H9 (cell line): Measurements from ENCODE around the gene WASF3. TPM values are rescaled to one million over a fixed set of nuclear protein-coding genes. Genes with fewer than 3 reads are reported as not detected.

ENCODE experiments used
- DNase-seq: peaks from one replicate; pipeline ENCODE4 v3.0.0-alpha.2; 2017
- H2AFZ ChIP-seq: one replicate; pipeline ENCODE4 v1.6.1; 2013; ENCODE audit warnings: mild to moderate bottlenecking, low read length, control low read depth, moderate library complexity
- H2AK5ac ChIP-seq: 2 replicates; pipeline ENCODE4 v1.6.1; 2013; ENCODE audit warnings: low read length, control low read depth, mixed read lengths; ENCODE audit not compliant: insufficient read length
- H2BK120ac ChIP-seq: one replicate; pipeline ENCODE4 v1.6.1; 2013; ENCODE audit warnings: low read depth, mild to moderate bottlenecking, low read length, control low read depth, inconsistent platforms; ENCODE audit not compliant: poor library complexity, severe bottlenecking
- H2BK12ac ChIP-seq: 2 replicates; pipeline ENCODE4 v1.6.1; 2013; ENCODE audit warnings: low read length, control low read depth, mixed read lengths, low read depth; ENCODE audit not compliant: insufficient read length
- H2BK15ac ChIP-seq: 2 replicates; pipeline ENCODE4 v1.6.1; 2013; ENCODE audit warnings: low read depth, low read length, control low read depth
- H2BK20ac ChIP-seq: one replicate; pipeline ENCODE4 v1.6.1; 2013; ENCODE audit warnings: low read depth, mild to moderate bottlenecking, low read length, control low read depth, inconsistent platforms; ENCODE audit not compliant: poor library complexity, severe bottlenecking
- H2BK5ac ChIP-seq: 2 replicates; pipeline ENCODE4 v1.6.1; 2013; ENCODE audit warnings: low read length, control low read depth, mixed read lengths; ENCODE audit not compliant: insufficient read length
- H3K14ac ChIP-seq: 2 replicates; pipeline ENCODE4 v1.6.1; 2013; ENCODE audit warnings: low read length, control low read depth; ENCODE audit not compliant: insufficient read depth
- H3K18ac ChIP-seq: 2 replicates; pipeline ENCODE4 v1.6.1; 2013; ENCODE audit warnings: low read depth, mild to moderate bottlenecking, mixed read lengths, low read length, control low read depth; ENCODE audit not compliant: insufficient read length
- H3K23ac ChIP-seq: 2 replicates; pipeline ENCODE4 v1.6.1; 2013; ENCODE audit warnings: low read length, control low read depth, mixed read lengths, low read depth; ENCODE audit not compliant: insufficient read length
- H3K23me2 ChIP-seq: 2 replicates; pipeline ENCODE4 v1.6.1; 2013; ENCODE audit warnings: low read depth, mild to moderate bottlenecking, mixed read lengths, low read length, control low read depth; ENCODE audit not compliant: insufficient read length, poor library complexity, severe bottlenecking
- H3K27ac ChIP-seq: 2 replicates; pipeline ENCODE4 v1.5.1; 2013; ENCODE audit warnings: low read length, control low read depth, mixed read lengths, low read depth; ENCODE audit not compliant: insufficient read length
- H3K27me3 ChIP-seq: 2 replicates; pipeline ENCODE4 v1.6.1; 2013; ENCODE audit warnings: low read length, control low read depth, inconsistent platforms; ENCODE audit not compliant: insufficient read depth
- H3K4ac ChIP-seq: 2 replicates; pipeline ENCODE4 v1.6.1; 2013; ENCODE audit warnings: low read depth, mild to moderate bottlenecking, control low read depth, inconsistent platforms, low read length, moderate library complexity
- H3K4me1 ChIP-seq: 2 replicates; pipeline ENCODE4 v1.6.1; 2013; ENCODE audit warnings: low read length, control low read depth, inconsistent platforms; ENCODE audit not compliant: insufficient read depth
- H3K4me2 ChIP-seq: 2 replicates; pipeline ENCODE4 v1.6.1; 2013; ENCODE audit warnings: low read length, control low read depth, mixed read lengths; ENCODE audit not compliant: insufficient read length, insufficient read depth
- H3K56ac ChIP-seq: 2 replicates; pipeline ENCODE4 v1.6.1; 2013; ENCODE audit warnings: low read depth, mild to moderate bottlenecking, mixed read lengths, low read length, control low read depth; ENCODE audit not compliant: insufficient read length
- H3K79me1 ChIP-seq: 2 replicates; pipeline ENCODE4 v1.6.1; 2013; ENCODE audit warnings: low read depth, mild to moderate bottlenecking, moderate library complexity, low read length, control low read depth, inconsistent platforms; ENCODE audit not compliant: insufficient read depth, poor library complexity, severe bottlenecking
- H3K79me2 ChIP-seq: 2 replicates; pipeline ENCODE4 v1.6.1; 2013; ENCODE audit warnings: low read length, control low read depth, inconsistent platforms; ENCODE audit not compliant: insufficient read depth
- H3K9ac ChIP-seq: 2 replicates; pipeline ENCODE4 v1.6.1; 2013; ENCODE audit warnings: low read length, control low read depth, mixed read lengths; ENCODE audit not compliant: insufficient read length; ENCODE audit errors: extremely low read depth
- H3K9me3 ChIP-seq: one replicate; pipeline ENCODE4 v1.6.1; 2013; ENCODE audit warnings: low read depth, low read length, inconsistent platforms; ENCODE audit not compliant: control insufficient read depth
- H3T11ph ChIP-seq: one replicate; pipeline ENCODE4 v1.6.1; 2013; ENCODE audit warnings: mild to moderate bottlenecking, low read length, control low read depth, inconsistent platforms
- H4K20me1 ChIP-seq: one replicate; pipeline ENCODE4 v1.6.1; 2013; ENCODE audit not compliant: control insufficient read depth, insufficient read length, insufficient read depth
- H4K5ac ChIP-seq: 2 replicates; pipeline ENCODE4 v1.6.1; 2013; ENCODE audit warnings: low read depth, mild to moderate bottlenecking, mixed read lengths, low read length, control low read depth; ENCODE audit not compliant: insufficient read length
- H4K8ac ChIP-seq: replicated peaks from 2 replicates; pipeline ENCODE4 v1.6.1; 2013; ENCODE audit warnings: low read length, control low read depth, mixed read lengths, low read depth; ENCODE audit not compliant: insufficient read length
- H4K91ac ChIP-seq: 2 replicates; pipeline ENCODE4 v1.6.1; 2013; ENCODE audit warnings: low read depth, mild to moderate bottlenecking, moderate library complexity, mixed read lengths, low read length, control low read depth; ENCODE audit not compliant: insufficient read length
- H3K27ac Mint-ChIP-seq, 3 experiments: 2 replicates in 2 of 3; 3 replicates in 1 of 3; pipeline ENCODE4 v1.8.0; 2020 to 2021; ENCODE audit warnings: mixed read lengths in 3 of 3, mild to moderate bottlenecking in 1 of 3, moderate library complexity in 1 of 3
- H3K27me3 Mint-ChIP-seq: 2 replicates; pipeline ENCODE4 v1.8.0; 2021; ENCODE audit warnings: low read depth, mild to moderate bottlenecking, moderate library complexity, mixed read lengths
- H3K36me3 Mint-ChIP-seq, 3 experiments: 2 replicates in 2 of 3; 3 replicates in 1 of 3; pipeline ENCODE4 v1.8.0; 2020 to 2021; ENCODE audit warnings: low read depth in 3 of 3, mixed read lengths in 3 of 3; ENCODE audit not compliant: insufficient read depth in 1 of 3
- H3K4me1 Mint-ChIP-seq, 2 experiments: 2 replicates each; pipeline ENCODE4 v1.8.0; 2020; ENCODE audit warnings: mixed read lengths in 2 of 2
- H3K4me3 Mint-ChIP-seq, 2 experiments: 2 replicates in 1 of 2; 3 replicates in 1 of 2; pipeline ENCODE4 v1.8.0; 2020 to 2021; ENCODE audit warnings: mild to moderate bottlenecking in 2 of 2, mixed read lengths in 2 of 2, moderate library complexity in 1 of 2
- H3K9me3 Mint-ChIP-seq, 2 experiments: 2 replicates in 1 of 2; 3 replicates in 1 of 2; pipeline ENCODE4 v1.8.0; 2020; ENCODE audit warnings: mild to moderate bottlenecking in 2 of 2, mixed read lengths in 2 of 2, moderate library complexity in 1 of 2
- CTCF ChIP-seq: fragments of 200-600 bp; sonication (generic); conservative IDR thresholded peaks from 3 replicates; pipeline ENCODE4 v1.8.0; 2021; ENCODE audit warnings: antibody characterized with exemption, mild to moderate bottlenecking
- WGBS: extraction: QIAGEN DNeasy Blood & Tissue Kit; methylation state at CpG from one replicate; pipeline ENCODE4 v1.1.7; 2013; ENCODE audit warnings: missing lambda C conversion rate, low lambda C conversion rate, mixed read lengths; ENCODE audit not compliant: insufficient read length; ENCODE audit errors: extremely low coverage; 5-methylcytosine and 5-hydroxymethylcytosine counted together
- total RNA-seq: library from RNA; stranded (reverse); gene quantifications from 2 replicates; pipeline ENCODE4 v1.2.1, GENCODE V29; 2021

Gene WASF3
- total RNA-seq, 1 experiment from 2014 or later = 22.2 TPM

DNA sequence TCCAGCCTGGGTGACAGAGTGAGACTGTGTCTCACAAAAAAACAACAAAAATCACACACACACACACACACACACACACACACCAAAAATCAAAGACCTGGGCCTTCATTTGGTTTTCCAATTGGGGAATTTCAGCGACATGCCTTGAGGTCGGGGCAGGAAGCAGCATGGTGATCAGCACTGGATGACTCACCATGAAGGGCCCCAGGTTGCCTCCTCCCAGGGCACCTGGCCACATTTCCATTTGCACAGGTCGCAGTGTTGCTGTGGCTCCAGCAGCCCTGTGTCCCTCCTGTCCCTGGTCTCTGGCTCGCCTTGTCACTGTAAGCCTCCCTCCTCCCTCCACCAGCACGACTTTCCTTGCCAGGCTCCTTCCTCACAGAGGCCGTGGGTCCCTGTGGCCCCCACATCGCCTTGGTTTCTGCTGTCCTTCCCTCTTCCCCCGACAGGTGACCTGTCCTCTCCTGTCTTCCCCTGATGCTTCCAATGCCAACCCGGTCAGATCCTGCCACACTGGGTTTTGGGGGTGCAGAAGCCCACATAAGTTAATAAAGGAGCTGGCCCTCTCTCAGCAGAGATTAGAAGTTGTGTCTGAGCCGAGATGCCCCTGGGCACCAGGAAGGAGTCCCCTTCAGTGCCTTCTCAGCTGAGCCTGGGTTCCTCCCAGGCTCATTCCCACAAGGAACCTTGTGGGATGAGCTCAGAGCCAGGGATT lies 136.4 kb downstream of the WASF3 start:
- H3K23me2 ChIP-seq = no peaks in the 10 kb centered on the region
- no peaks in the 10 kb centered on the region for H3K27me3 ChIP-seq
- Mint-ChIP-seq H3K27ac (peak overlapping the region in 2 of 3 experiments; percentile 60 to 75; a peak in 4 of 7 replicates), H3K36me3 (peaks cover 9 to 13% (median 12%) of the 10 kb centered on the region in 3 experiments), H3K9me3 (no peaks in the 10 kb centered on the region; a peak in 1 of 5 replicates), H3K27me3 (peaks cover 15% of the 10 kb centered on the region), H3K4me1 (peaks cover 14 to 17% of the 10 kb centered on the region in 2 experiments), H3K4me3 (no peak overlapping the region)
- no peak overlapping the region for H3K56ac ChIP-seq
- H3K4me1 ChIP-seq = no peaks in the 10 kb centered on the region
- H2AK5ac ChIP-seq = no peak overlapping the region
- no peaks in the 10 kb centered on the region for H4K20me1 ChIP-seq
- H3T11ph ChIP-seq = no peak overlapping the region
- H4K8ac ChIP-seq = no peak overlapping the region
- no peak overlapping the region for H3K27ac ChIP-seq
- no peaks in the 10 kb centered on the region for H3K9me3 ChIP-seq
- DNase-seq = peak; percentile 60
- no peaks in the 10 kb centered on the region for H3K79me1 ChIP-seq
- H2BK120ac ChIP-seq = no peak overlapping the region
- WGBS = no CpG with 5 or more reads among the region's 10 CpGs
- H4K5ac ChIP-seq = no peak overlapping the region
- no peak overlapping the region for H3K9ac ChIP-seq
- TF ChIP-seq CTCF = no peak
- H2BK5ac ChIP-seq = peak overlapping the region; percentile 60
- H3K14ac ChIP-seq = peak overlapping the region; percentile 77; the same call in 1 of the 2 replicates
- H3K4me2 ChIP-seq = no peak overlapping the region
- H4K91ac ChIP-seq = no peak overlapping the region
- no peak overlapping the region for H2AFZ ChIP-seq
- H3K18ac ChIP-seq = no peak overlapping the region
- no peak overlapping the region for H2BK15ac ChIP-seq
- H3K23ac ChIP-seq = no peak overlapping the region
- H3K4ac ChIP-seq = no peak overlapping the region
- no peak overlapping the region for H2BK12ac ChIP-seq
- H3K79me2 ChIP-seq = no peaks in the 10 kb centered on the region
- no peak overlapping the region for H2BK20ac ChIP-seq
